OCI-LY7 (cell line): ENCODE measurements around the gene LVRN.

ENCODE experiments used
- EZH2phosphoT487 ChIP-seq: fragments of 200-600 bp; sonication (generic); IDR thresholded peaks from 2 replicates; pipeline ENCODE4 v1.6.1; 2018; ENCODE audit warnings: low read depth, borderline replicate concordance, mild to moderate bottlenecking, mixed run types, antibody characterized with exemption, low read length, moderate library complexity, mixed read lengths
- TF ChIP-seq, protein P1 (sequence below): fragments of 200-600 bp; sonication (generic); conservative IDR thresholded peaks from 2 replicates; pipeline ENCODE4 v1.5.1; 2014; ENCODE audit warnings: mild to moderate bottlenecking, antibody characterized with exemption, low read length, moderate library complexity, mixed read lengths

DNA sequence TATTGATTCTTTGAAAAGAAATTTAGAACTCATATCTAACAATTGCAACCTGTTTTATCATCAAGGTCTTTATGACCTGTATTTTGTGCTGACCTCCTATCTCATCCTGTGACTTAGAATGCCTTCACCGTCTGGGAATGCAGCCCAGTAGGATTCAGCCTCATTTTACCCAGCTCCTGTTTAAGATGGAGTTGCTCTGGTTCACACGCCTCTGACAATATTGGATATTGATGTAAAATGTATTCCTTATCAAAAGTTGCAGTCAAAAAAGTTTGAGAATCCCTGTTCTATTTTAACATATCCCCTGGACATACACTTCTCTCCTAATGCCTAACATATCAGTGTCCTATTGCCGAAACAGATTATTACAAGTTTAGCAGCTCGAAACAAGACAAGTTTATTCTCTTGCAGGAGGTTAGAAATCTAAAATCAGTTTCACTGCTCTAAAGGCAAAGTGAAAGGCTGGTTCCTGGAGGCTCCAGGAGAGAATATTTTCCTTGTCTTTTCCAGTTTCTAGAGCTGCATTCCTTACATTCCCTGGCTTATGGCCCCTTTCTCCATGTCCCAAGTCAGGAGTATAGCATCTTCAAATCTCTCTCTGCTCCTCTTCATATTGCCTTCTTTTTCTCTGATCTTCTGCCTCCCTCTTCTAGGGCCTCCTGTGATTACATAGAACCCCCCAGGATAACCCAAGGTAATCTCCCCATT, 31.5 kb upstream of the LVRN start:
- TF ChIP-seq, protein P1, sequence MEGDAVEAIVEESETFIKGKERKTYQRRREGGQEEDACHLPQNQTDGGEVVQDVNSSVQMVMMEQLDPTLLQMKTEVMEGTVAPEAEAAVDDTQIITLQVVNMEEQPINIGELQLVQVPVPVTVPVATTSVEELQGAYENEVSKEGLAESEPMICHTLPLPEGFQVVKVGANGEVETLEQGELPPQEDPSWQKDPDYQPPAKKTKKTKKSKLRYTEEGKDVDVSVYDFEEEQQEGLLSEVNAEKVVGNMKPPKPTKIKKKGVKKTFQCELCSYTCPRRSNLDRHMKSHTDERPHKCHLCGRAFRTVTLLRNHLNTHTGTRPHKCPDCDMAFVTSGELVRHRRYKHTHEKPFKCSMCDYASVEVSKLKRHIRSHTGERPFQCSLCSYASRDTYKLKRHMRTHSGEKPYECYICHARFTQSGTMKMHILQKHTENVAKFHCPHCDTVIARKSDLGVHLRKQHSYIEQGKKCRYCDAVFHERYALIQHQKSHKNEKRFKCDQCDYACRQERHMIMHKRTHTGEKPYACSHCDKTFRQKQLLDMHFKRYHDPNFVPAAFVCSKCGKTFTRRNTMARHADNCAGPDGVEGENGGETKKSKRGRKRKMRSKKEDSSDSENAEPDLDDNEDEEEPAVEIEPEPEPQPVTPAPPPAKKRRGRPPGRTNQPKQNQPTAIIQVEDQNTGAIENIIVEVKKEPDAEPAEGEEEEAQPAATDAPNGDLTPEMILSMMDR, result no peak
- TF ChIP-seq EZH2phosphoT487, result no peak
